Right kidney (tissue), 1 donor: ENCODE results near the gene SLIT1.

Experiments
- DNase-seq: peaks from one replicate; pipeline ENCODE4 v3.0.0-alpha.2; 2016

The SLIT1 gene

GRCh38 chr10:96998329-96998888 is 187.3 kb downstream of the SLIT1 start:
- no peak for DNase-seq

DNA sequence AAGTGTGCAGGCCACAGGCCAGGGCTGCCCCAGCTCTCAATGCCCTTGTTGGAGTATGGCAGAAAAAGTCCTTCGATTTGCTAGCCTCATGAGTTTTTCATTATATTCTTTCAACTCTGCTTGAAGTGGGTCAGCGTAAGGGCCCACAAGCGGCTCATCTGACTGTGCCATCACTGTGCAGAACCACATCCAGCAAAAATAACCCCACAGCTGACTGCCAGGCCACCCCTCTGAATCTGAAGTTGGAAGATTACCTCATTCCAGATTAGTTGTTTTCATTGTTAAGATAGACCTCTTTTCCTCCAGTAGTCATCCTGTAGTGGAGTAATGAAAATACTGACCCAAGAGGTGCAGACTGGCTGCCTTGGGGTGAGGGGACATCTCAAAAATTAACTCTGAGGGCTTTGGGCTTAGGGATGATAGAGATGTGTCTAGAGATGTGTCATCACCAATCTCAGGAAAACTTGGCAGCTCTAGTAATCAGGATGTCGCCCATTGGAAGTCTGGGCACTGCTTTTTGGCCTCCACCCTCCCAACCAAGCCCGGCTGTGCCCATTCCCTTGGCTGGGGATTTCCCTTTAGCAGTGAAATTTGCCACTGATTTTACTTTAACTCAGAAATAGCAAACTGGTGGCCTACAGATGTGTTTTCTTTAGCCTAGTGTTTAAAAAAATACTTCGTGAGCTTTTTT is 189.3 kb downstream of the SLIT1 start:
- no peak for DNase-seq

DNA sequence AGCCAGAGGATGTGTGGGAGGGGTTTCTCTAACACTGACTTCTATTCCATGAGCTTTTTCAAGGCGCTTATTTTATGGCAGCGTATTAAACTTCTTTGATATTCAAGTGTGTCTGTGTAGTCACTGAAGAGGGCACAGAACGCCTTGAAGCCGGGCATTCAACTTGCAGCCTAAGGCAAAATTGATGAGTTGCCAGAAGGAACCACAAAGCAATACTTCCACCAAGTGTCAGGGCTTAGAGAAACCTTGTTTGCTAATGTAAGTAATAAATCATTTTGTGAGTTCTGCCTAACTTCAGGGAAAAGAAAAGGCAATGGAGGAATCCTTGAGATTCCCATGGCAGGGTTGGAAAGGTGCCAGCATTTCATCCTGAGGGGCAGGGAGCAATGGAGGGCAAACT is 189.9 kb downstream of the SLIT1 start:
- DNase-seq: peak; percentile 36

GRCh38 chr10:96992721-96993120 is 193.0 kb downstream of the SLIT1 start:
- no peak for DNase-seq

GRCh38 chr10:96991313-96991841 is 194.4 kb downstream of the SLIT1 start:
- no peak for DNase-seq

- no peak for DNase-seq
These were observed 197.3 kb downstream of the SLIT1 start for GRCh38 chr10:96988426-96988825.

DNA sequence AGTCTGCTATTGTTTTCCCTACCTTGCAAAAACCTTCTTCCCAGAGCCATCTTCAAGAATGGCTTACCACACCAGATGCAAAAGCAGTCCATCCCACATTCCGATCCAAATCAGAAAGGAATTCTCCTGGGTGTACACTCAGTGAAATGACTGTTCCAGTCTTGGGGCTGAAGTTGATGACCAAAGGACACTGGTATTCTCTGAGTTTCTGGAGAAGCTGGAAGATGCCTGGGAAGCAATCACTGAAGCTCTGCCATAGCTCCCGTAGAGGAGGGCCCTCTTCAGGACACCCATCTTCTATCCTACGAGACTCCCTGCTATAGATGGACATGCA is 197.9 kb downstream of the SLIT1 start:
- DNase-seq: no peak

- no peak for DNase-seq
These were observed 198.5 kb downstream of the SLIT1 start for GRCh38 chr10:96987141-96987841.

DNA sequence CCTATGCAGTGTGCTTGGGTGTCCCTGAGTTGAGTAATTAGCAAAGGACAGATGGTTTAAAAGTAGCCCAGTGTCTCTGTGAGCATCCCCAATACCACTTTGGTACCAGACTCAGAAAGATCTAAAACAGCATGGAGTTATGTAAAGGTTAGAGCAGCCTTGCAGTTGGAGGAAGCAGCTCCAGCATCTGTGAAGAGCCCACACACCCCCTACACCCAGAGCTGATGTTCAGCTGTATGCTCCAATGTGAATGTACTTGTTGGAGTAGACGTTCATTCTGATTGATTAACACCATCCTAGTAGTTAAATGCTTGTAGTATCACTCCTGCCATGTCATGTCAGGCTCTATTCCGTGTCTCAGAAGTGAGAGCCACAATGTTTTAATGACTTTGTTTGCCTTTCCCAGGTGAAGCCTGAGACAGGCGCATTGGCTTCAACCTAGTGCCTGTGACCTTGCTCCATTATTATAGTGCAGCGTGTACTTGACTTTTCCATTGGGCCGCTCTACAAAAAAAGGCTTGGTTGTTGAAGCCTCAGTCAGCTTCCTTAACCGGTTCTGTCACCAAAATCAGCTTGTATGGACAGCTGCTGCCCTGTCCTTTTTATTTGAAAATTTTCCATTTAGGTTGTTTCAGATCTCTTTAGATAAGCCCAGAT is 199.4 kb downstream of the SLIT1 start:
- no peak for DNase-seq

GRCh38 chr10:96984541-96985131 is 201.1 kb downstream of the SLIT1 start:
- DNase-seq: no peak

- no peak for DNase-seq
These were observed 203.4 kb downstream of the SLIT1 start for GRCh38 chr10:96982149-96982930.

DNA sequence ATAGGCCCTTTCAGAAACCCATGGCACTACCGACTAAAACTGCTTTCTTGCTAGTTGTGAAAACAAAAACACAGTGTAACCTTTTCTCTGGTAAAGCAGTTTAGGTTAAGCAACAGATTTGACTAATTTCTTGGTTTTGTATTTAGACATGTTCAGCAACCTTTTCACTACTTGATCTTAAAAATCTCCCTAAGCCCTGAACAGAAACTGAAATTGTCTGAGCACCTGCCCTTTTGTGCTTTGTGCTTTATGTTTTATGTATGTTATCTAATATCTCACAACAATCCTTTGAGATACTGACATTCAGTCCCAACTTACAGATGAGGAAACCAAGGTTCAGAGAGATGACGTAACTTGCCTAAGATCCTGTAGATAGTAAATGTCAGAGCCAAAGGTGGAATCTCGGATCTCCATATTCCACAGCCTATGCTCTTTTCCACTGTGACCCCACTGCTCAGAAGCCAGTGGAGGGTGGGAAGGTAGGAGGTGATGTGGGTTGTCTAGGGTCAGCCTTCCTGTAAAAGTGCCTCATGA is 207.1 kb downstream of the SLIT1 start:
- no peak for DNase-seq

- no peak for DNase-seq
These were observed 210.6 kb downstream of the SLIT1 start for GRCh38 chr10:96975136-96975535.

GRCh38 chr10:96973809-96974747 is 211.7 kb downstream of the SLIT1 start:
- no peak for DNase-seq

DNA sequence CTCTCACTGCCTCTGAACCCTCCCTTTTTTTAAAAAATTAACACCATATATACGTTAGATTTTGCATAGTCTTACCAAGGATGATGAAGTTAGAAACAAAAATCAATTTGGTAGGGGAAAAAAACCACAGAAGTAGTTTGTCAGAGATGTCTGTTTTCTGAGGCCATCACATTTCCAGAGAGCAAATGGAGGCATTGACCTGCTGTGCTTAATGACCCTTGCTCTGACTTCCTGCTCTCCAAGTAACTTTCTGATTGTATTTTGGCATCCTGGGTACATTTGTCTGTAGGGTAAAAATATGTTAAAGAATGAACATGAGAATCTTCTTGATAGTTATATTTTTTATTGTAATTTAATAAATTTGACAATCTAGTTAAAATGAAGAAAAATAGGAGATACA is 213.5 kb downstream of the SLIT1 start:
- no peak for DNase-seq

DNA sequence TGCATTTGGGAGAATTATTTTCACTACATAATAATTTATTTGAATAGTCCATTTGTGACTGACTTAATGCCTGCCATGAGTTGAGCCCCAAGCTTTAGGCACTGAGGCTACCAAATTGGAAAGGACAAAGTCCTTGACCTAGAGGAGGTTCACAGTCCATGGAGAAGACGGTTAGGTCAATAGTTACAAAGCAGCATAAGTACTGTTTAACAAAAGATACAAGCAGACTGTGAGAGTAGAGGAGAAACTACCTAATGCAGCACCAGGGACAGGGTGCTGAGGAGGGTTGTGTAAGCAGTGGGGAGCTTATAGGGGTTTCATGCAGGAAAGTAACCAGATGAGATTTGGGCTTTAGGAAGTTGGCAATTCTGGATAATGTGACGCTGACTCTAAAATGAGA is 214.4 kb downstream of the SLIT1 start:
- no peak for DNase-seq

DNA sequence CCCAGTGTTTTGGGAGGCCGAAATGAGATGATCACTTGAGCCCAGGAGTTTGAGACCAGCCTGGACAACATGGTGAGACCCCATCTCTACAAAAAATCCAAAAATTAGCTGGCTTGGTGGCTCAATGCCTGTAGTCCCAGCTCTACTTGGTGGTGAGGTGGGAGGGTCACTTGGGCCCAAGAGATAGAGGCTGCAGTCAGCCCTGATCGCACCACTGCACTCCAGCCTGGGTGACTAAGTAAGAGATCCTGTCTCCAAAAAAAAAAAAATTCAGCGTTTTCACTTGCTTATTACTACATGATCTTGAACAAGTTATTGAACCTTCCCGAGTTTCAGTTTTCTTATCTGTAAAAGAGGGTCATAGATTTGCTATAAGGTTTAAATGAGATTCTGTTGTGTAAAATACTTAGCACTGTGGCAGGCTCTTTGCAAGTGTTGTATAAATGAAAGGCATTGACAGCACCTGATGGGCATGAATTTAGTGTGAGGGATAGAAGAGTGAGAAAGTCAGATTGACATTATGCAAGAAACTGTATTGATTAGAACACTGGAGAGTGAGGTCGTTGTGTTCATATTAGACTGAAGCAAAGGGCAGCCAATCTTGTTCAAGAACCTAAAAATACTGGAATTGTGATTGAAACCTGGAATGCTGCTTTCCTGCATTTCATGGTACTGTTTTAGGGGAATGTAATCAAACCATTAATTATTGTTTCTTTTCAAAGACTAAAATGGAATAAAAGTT is 216.9 kb downstream of the SLIT1 start:
- DNase-seq: no peak

- no peak for DNase-seq
These were observed 217.9 kb downstream of the SLIT1 start for GRCh38 chr10:96967847-96968246.

DNA sequence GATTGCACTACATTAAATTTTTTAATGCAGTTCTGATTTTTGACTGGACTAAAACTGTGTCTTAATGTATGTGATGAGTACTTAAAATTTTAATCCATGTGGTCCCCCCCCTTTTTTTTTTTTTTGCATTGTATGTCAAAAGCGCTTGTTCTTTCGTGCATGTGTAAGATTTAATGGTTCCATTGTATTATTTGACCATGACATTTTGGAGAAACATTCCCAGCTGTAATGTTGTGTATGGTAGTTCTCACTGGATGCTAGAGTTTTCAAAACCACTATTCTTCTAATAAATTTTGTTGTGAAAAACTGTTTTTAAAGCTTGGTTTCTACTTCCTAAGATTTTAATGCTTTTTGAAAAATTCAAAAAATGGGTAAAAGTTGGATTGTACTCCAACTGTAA is 221.6 kb downstream of the SLIT1 start:
- DNase-seq: no peak

DNA sequence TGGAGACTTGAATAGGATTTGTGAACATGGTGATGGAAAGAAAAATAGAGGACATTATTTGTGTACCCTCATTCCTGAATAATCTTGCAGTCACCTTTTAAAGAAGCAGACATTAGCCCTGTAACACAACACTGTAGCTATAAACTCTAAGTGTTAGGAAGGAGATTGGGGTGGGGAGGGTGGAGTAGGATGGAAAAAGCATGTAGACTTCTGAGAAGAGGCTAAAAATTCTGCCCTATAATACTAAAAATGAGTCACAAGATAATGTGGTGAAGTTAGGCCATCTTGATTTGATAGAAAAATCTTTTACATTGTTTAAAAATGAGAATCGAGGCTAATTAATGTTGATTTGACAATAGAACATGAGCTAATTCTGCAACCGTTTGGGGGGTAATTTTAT is 224.9 kb downstream of the SLIT1 start:
- no peak for DNase-seq
